ENCODE data around the gene CCNE1. TPM values are rescaled to one million over a fixed set of nuclear protein-coding genes. Genes with fewer than 3 reads are reported as not detected.

CCNE1 gene
- total RNA-seq, 1 donor from 2014 or later = 7.6 TPM

- no peak overlapping the region for H3K27ac Mint-ChIP-seq (ENCODE audit: unreplicated experiment)
- no peak for DNase-seq (ENCODE audit: low spot score)
- H3K36me3 Mint-ChIP-seq (ENCODE audit: low read depth) = no peaks in the 10 kb centered on the region
- TF ChIP-seq, protein P1, sequence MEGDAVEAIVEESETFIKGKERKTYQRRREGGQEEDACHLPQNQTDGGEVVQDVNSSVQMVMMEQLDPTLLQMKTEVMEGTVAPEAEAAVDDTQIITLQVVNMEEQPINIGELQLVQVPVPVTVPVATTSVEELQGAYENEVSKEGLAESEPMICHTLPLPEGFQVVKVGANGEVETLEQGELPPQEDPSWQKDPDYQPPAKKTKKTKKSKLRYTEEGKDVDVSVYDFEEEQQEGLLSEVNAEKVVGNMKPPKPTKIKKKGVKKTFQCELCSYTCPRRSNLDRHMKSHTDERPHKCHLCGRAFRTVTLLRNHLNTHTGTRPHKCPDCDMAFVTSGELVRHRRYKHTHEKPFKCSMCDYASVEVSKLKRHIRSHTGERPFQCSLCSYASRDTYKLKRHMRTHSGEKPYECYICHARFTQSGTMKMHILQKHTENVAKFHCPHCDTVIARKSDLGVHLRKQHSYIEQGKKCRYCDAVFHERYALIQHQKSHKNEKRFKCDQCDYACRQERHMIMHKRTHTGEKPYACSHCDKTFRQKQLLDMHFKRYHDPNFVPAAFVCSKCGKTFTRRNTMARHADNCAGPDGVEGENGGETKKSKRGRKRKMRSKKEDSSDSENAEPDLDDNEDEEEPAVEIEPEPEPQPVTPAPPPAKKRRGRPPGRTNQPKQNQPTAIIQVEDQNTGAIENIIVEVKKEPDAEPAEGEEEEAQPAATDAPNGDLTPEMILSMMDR (IDR thresholded peaks at IDR 0.05) = no peak
- peaks cover 3% of the 10 kb centered on the region for H3K4me1 Mint-ChIP-seq (ENCODE audit: low read depth)
- H3K4me3 Mint-ChIP-seq (ENCODE audit: unreplicated experiment) = no peak overlapping the region
- no peaks in the 10 kb centered on the region for H3K9me3 Mint-ChIP-seq (ENCODE audit: low read depth)
- peaks cover 4% of the 10 kb centered on the region for H3K27me3 Mint-ChIP-seq (ENCODE audit: low read depth)
These were observed 38.6 kb upstream of the CCNE1 start for GRCh38 chr19:29773141-29773540.

- Mint-ChIP-seq H3K4me1 (ENCODE audit: low read depth) (peaks cover 3% of the 10 kb centered on the region), H3K27ac (ENCODE audit: unreplicated experiment) (no peak overlapping the region), H3K9me3 (ENCODE audit: low read depth) (no peaks in the 10 kb centered on the region), H3K27me3 (ENCODE audit: low read depth) (peaks cover 5% of the 10 kb centered on the region), H3K36me3 (ENCODE audit: low read depth) (no peaks in the 10 kb centered on the region), H3K4me3 (ENCODE audit: unreplicated experiment) (no peak overlapping the region)
- TF ChIP-seq, protein P1 (IDR thresholded peaks at IDR 0.05) = no peak
- no peak for DNase-seq (ENCODE audit: low spot score)
These were observed 37.7 kb upstream of the CCNE1 start for GRCh38 chr19:29774126-29774525.

- TF ChIP-seq, protein P1 (IDR thresholded peaks at IDR 0.05) = no peak
- H3K4me3 Mint-ChIP-seq (ENCODE audit: unreplicated experiment) = no peak overlapping the region
- no peak for DNase-seq (ENCODE audit: low spot score)
- H3K27ac Mint-ChIP-seq (ENCODE audit: unreplicated experiment) = no peak overlapping the region
- H3K36me3 Mint-ChIP-seq (ENCODE audit: low read depth) = no peaks in the 10 kb centered on the region
- H3K9me3 Mint-ChIP-seq (ENCODE audit: low read depth) = no peaks in the 10 kb centered on the region
- peaks cover 11% of the 10 kb centered on the region for H3K27me3 Mint-ChIP-seq (ENCODE audit: low read depth)
- H3K4me1 Mint-ChIP-seq (ENCODE audit: low read depth) = no peaks in the 10 kb centered on the region
These were observed 33.9 kb upstream of the CCNE1 start for GRCh38 chr19:29777781-29778309.

DNA sequence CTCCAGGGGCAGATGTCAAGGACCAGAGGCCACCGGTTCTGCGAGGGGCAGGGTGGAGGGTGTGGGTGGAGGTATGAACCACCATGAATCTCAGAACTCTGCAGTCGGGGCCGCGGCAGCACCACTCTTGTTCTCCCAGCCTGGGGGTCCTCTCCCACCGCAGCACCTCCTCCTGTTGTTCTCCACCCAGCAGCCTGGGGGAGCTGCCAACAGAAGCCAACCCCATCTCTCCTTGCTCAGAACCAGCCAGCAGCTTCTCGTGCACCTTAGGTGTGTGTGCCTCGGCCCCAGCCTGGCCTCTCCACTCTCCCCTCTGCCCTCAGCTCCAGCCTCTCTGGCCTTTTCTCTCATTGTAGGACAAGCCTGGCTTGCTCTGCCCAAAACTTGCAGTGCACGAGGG is 31.9 kb upstream of the CCNE1 start:
- H3K9me3 Mint-ChIP-seq (ENCODE audit: low read depth) = no peaks in the 10 kb centered on the region
- TF ChIP-seq, protein P1 (IDR thresholded peaks at IDR 0.05) = no peak
- H3K27ac Mint-ChIP-seq (ENCODE audit: unreplicated experiment) = no peak overlapping the region
- no peaks in the 10 kb centered on the region for H3K4me1 Mint-ChIP-seq (ENCODE audit: low read depth)
- no peak overlapping the region for H3K4me3 Mint-ChIP-seq (ENCODE audit: unreplicated experiment)
- no peak for DNase-seq (ENCODE audit: low spot score)
- H3K36me3 Mint-ChIP-seq (ENCODE audit: low read depth) = no peaks in the 10 kb centered on the region
- peaks cover 11% of the 10 kb centered on the region for H3K27me3 Mint-ChIP-seq (ENCODE audit: low read depth)

DNA sequence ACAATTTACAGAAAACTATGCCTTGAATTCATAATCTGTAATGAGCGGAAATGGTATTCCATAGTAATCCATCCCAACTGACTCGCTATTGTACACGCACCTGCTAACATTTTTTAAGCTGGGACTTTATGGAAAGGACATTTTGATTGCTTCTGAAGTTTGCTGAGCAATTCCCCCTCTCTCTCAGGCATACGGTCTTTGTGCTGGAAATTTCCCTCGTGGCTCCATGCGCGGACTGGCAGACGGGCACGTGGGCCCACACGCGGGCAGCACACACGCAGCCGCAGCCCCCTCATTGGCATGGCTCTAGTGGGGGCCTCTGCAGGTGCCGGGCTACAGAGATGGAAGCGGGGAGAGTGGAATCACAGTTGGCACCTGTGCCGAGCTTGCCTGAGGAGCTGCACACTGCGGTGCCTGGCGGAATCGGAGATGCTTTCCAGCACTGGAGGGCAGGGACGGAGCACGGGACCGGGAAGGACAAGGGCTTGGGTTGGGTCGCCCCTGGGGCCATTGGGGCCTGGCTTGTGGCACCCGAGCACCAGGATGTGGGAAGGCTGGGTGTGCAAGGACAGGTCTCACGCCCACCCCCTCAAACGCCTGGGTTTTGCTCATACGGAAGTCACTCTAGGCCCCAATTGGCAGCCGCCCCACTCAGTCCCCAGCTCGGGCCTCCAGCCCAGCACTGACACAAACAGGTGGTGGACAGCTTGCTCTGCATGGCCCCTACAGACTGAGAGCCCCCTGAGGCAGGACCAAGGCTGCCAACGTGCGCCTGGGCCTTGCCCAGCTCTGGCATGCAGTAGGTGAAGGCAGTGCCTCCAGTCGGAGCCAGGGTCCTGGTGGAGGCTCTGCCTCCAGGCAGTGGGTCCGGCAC is 30.2 kb upstream of the CCNE1 start:
- no peaks in the 10 kb centered on the region for H3K9me3 Mint-ChIP-seq (ENCODE audit: low read depth)
- H3K27me3 Mint-ChIP-seq (ENCODE audit: low read depth) = peaks cover 11% of the 10 kb centered on the region
- H3K4me1 Mint-ChIP-seq (ENCODE audit: low read depth) = no peaks in the 10 kb centered on the region
- TF ChIP-seq, protein P1 (IDR thresholded peaks at IDR 0.05) = no peak
- no peak overlapping the region for H3K27ac Mint-ChIP-seq (ENCODE audit: unreplicated experiment)
- DNase-seq (ENCODE audit: low spot score) = no peak
- no peaks in the 10 kb centered on the region for H3K36me3 Mint-ChIP-seq (ENCODE audit: low read depth)
- H3K4me3 Mint-ChIP-seq (ENCODE audit: unreplicated experiment) = no peak overlapping the region
